Measurements from ENCODE around the gene COL18A1.
"Not testable (repeated sequence)": the region's sequence is repeated elsewhere in the genome, so short reads cannot be mapped to it uniquely, and the experiment has no call there.

Gene COL18A1

DNA sequence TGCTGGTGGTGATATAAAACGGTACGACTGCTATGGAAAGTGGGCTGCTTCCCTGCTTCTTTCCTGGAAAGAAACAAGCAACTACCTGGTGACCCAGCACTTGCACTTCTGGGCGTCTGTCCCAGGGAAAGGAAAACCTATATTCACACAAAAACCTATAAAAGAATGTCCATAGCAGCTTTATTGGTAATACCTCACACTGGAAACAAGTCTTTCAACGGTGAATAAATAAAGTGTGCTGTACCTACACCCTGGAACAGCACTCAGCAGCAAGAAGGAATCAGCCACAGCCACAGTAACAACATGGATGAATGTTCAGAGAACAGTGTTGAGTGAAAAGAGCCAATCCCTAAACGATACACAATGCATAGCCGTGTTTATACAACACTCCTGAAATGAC, 117.4 kb downstream of the COL18A1 start:
- no peak for DNase-seq (ENCODE audit: low spot score)

DNA sequence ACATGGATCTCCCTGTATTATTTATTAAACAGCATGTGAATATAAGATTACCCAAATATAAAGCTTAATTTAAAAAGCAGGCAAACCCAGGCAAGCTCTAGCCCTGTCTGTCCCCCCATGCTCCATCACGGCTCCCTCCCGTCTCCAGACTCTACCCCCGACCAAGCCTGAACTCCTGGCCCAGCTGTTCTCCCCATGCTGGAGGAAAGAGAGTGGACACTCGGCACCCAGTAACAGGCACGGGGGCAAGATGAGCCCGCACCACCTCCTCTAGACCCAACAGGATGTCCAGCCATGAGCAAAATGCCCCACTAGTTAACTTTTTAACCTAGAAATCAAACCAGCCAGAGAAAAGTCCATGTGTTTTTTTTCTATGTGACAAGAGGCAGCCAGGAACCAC, 118.0 kb downstream of the COL18A1 start:
- no peak for DNase-seq (ENCODE audit: low spot score)

- DNase-seq (ENCODE audit: low spot score), result no peak
Measured at GRCh38 chr21:45523411-45524101, 118.6 kb downstream of the COL18A1 start.

DNA sequence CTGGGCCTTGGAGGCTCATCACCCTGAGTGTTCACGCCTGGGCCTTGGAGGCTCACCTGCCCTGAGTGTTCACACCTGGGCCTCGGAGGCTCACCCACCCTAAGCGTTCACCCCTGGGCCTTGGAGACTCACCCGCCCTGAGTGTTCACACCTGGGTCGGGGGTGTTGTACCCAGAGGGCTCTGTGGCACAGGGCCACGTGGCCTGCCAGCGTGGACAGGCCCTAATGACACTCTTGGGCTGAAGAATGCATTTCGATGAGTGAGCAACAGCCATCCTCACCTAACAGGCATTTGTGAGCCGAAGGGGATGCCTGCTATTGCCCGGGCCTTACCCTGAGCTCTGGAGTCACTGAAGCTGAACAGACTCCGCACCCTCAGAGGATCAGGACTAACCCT, 119.8 kb downstream of the COL18A1 start:
- DNase-seq (ENCODE audit: low spot score), result no peak

GRCh38 chr21:45525153-45525909, 120.4 kb downstream of the COL18A1 start:
- no peak for DNase-seq (ENCODE audit: low spot score)

DNA sequence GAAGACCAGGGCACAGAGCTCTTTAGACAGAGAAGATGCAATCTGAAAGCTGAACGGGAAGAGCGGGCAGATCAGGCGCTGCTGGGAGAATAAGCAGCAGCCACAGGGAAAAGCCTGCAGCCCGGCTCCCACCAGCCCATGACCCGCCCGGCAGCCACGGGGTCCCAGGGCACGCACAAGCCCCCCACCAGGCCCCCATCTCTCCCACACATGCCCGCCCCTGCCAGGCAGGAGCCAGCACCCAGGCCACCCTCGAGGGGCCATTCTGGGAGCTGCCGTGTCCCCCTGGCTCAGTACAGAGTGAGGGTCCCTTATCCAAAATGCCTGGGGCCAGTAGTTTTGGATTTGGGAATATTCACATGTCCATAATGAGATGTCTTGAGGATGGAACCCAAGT, 120.9 kb downstream of the COL18A1 start:
- no peak for DNase-seq (ENCODE audit: low spot score)

GRCh38 chr21:45527151-45527999, 122.4 kb downstream of the COL18A1 start:
- DNase-seq (ENCODE audit: low spot score), result not testable (repeated sequence)

DNA sequence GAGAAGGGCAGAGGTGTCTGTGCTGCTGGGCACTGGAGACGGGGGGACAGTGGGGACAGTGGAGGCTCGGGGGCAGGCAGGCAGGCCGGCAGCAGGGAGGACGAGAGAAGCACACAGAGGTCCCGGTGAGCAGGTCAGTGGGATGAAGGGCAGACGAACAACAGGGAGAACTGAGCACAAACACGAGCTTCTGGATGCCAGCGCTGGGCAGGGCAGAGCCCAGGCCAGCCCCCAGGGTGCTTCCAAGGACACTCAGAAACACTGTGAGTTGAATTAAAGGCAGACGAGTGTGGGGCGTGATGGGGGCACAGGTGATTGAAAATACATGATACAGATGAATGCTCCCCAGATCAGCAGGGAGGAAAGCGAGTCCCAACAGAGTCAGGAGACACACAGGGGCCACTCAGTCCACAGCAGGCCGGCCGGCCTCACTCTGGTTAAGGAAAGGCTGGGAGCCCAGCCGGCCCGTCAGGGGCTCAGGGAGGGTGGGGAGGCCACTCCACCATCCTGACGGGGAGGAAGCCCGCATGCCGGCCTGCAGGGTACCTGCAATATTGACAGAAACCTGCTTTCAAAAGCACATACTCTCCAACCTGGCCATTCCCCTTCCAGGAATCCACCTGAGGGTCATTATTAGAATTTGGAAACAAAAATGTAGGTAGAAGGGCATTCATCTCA, 123.2 kb downstream of the COL18A1 start:
- DNase-seq (ENCODE audit: low spot score), result no peak

- no peak for DNase-seq (ENCODE audit: low spot score)
Measured at GRCh38 chr21:45528981-45529784, 124.2 kb downstream of the COL18A1 start.

DNA sequence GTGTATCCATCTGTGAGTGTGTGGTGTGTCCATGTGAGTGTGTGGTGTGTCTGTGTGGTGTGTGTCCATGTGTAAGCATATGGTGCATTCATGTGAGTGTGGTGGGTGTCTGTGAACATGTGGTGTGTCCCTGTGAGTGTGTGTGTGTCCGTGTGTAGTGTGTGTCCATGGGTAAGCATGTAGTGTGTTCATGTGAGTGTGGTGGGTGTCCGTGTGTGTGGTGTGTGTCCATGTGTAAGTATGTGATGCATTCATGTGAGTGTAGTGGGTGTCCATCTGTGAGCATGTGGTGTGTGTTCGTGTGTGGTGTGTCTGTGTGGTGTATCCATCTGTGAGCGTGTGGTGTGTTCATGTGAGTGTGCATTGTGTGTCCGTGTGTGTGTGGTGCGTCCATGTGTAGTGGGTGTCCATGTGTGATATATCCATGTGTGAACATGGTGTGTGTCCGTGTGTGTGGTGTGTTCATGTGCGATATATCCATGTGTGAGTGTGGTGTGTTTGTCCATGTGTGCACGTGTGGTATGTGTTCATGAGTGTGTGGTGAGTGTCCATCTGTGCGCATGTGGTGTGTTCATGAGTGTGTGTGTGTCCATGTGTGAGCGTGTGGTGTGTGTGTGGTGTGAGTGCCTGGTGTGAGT, 124.9 kb downstream of the COL18A1 start:
- DNase-seq (ENCODE audit: low spot score), result no peak

GRCh38 chr21:45530423-45531113, 125.6 kb downstream of the COL18A1 start:
- no peak for DNase-seq (ENCODE audit: low spot score)

GRCh38 chr21:45531114-45531392, 126.1 kb downstream of the COL18A1 start:
- DNase-seq (ENCODE audit: low spot score), result not testable (repeated sequence)

DNA sequence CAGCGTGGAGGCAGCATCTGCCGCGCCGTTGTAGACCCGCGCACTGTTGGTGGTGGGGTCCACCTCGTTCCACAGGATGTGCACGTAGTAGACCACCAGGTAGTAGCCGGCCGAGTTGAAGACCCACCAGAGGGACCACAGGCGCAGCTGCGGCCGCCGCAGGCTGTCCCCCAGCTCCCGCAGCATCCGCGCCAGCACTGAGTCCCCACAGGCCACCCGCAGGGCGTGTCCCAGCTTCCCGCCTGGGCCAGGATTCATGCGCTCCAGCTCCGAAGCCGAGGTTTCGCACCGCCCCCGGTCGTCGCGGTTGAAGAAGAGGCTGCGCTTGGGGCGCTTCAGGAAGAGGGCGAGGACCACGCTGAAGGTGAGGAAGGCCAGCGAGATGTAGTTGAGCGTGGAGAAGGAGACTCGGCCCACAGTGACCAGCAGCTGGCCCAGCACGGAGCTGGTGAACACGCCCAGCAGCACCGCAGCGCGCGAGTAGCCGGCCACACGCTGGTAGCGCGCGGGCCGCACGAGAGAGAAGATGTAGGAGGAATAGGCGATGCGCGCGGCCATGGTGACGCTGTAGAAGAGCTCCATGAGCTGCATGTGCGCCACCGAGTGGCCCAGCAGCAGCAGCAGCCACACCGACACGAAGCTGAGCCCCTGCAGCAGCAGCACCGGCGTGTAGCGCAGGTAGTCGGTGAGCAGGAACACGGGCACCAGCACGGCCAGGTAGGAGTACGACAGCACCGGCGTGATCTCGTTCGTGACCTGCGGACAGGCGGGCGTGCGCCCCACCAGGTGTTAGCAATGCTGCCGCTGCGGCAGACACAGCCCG, 126.6 kb downstream of the COL18A1 start:
- DNase-seq (ENCODE audit: low spot score), result no peak

- DNase-seq (ENCODE audit: low spot score), result no peak
Measured at GRCh38 chr21:45532826-45533360, 127.9 kb downstream of the COL18A1 start.

DNA sequence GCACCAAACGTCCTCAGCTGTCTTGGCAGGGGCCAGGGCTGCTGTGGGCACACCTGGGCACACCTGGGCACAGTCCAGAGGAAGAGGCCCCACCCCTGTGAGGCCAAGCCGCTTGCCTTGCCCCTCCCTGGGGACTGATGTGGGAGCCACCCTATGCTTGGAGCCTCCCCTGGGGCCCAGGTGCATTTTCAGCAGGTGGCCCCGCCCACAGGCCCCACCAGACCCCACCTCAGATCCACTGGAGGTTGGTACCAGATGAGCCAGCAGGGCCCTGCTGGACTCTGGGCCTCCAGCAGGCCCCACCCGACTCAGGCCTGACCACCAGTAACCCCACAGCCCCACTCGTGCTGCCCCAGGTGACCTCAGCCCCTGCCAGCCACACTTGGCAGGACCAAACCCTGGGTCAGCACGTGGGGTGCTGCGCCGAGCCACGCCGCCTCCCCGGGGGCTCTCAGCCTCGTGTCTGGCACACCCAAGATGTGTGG, 128.4 kb downstream of the COL18A1 start:
- DNase-seq (ENCODE audit: low spot score), result no peak

DNA sequence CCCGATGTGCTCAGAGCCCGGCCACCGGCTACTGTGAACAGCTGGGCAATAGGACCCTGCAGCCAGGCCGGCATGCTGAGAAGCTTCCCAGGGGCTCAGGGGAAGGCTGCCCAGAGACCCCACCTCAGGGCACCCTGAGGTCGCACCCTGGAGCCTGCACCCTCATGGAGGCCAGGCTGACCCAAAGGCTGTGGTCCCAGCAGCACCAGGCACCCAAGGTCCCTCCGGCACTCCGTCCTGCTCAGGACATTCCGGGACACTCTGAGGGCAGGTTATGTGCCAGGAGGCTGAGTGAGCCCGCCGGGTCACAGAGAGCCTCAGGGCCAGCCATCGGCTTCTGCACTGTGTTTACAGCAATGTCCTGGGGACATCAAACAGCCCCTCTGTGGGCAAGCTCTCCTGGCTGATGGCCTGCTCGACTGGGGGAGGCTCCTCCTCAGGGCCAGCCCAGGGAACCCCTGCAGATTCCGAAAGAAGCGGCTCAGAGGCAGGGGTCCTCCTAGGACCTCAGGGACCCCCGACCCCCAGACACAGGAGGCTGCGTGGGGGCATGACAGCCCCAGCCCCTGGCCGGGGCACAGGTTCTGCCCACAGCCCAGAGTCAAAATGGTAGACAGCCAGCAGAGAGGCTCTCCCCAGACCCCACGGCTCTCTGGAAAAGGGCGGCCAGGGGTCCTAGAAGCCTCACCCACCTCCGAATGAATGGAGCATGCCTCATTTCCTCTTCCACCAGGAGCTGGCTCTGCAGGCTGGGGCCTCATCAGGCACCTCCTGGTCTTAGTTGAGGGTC, 129.1 kb downstream of the COL18A1 start:
- no peak for DNase-seq (ENCODE audit: low spot score)

- no peak for DNase-seq (ENCODE audit: low spot score)
Measured at GRCh38 chr21:45534636-45535331, 129.8 kb downstream of the COL18A1 start.

Data from LoVo (cell line).